ENCODE measurements around the gene RETREG1. TPM values are rescaled to one million over a fixed set of nuclear protein-coding genes. Genes with fewer than 3 reads are reported as not detected.

The RETREG1 gene
- total and polyA plus RNA-seq, 2 donors (not counting 3 experiments of a cell fraction or from before 2014, with no cell fraction given): 0.46 TPM; not detected in 1

DNA sequence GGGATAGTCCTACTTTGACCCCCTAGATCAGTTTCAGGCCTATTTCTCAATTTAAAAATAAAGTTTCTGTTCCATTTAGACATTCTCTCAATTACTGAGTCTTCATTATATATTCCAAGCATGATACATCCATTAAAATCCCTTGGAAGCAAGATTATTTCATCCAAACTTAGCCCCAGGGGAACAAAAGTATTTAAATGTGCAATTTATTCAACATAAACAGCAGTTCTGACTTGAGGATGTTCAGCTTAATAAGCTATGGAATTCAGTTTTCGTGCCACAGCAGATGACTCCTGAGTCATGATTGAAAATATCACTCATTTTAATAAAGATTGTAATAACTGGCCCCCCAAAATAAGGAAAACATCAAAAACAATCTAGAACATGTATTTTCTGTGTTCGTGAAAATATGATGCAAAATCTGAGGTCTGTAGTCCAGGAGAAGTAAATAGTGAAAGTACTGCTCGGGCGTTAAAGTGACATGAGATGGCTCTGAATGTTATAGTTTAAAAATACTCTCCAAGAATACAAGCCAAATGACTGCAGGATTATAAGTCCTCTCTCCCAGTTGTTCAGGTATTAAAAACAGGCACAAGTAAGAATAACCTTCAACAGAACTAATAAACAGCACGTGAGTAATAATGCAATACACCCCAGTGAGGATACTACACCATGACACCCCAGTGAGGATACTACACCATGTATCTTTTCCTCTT, 67.1 kb downstream of the RETREG1 start:
- ChIA-PET POLR2A (no interaction called here), CTCF (interaction anchor here (0.9 to 4.3 kb wide), 9 partner anchors 10 to 389 kb away, joined by 3 to 31 read pairs (median 4); no protein-coding TSS in a partner anchor)
- BruUV-seq (replicated peaks): no TSS peak
- Histone ChIP-seq H3K27ac (ENCODE audit: insufficient read depth, low read depth, low read length) (no peak overlapping the region), H3K36me3 (ENCODE audit: control insufficient read depth in 2 of 2, extremely low read depth in 1 of 2, insufficient read depth in 2 of 2, low read length in 2 of 2) (no peaks in the 10 kb centered on the region), H3K9me3 (replicated peaks; ENCODE audit: control insufficient read depth, insufficient read depth, low read length) (no peaks in the 10 kb centered on the region), H3K79me2 (ENCODE audit: control insufficient read depth, insufficient read depth, low read length) (no peaks in the 10 kb centered on the region), H3K4me3 (replicated peaks in 1 of 3; ENCODE audit: insufficient read depth in 1 of 3, low read depth in 1 of 3, low read length in 3 of 3) (no peak overlapping the region), H3K27me3 (ENCODE audit: control insufficient read depth in 2 of 2, insufficient read depth in 2 of 2, low read length in 2 of 2) (peaks cover 4 to 12% of the 10 kb centered on the region in 2 experiments), H3K4me2 (ENCODE audit: insufficient read depth, low read length) (no peak overlapping the region), H3K9me1 (replicated peaks; ENCODE audit: control insufficient read depth, extremely low read depth, insufficient read depth, low read length) (no peaks in the 10 kb centered on the region), H3K4me1 (ENCODE audit: control insufficient read depth, extremely low read depth, insufficient read depth, low read length) (no peaks in the 10 kb centered on the region), H4K20me1 (replicated peaks; ENCODE audit: control insufficient read depth, extremely low read depth, insufficient read depth, low read length) (no peaks in the 10 kb centered on the region), H3K9ac (replicated peaks; ENCODE audit: extremely low read depth, insufficient read depth, low read length) (no peak overlapping the region), H2AFZ (ENCODE audit: low read depth, low read length) (no peak overlapping the region)
- dilution Hi-C loops (cut with MboI; ENCODE audit: extremely low pct_ligation_motif_present, low sequenced_read_pairs): no loop called here
- FAIRE-seq (no peak), DNase-seq (ENCODE audit: low read depth, low spot score) (no peak)
- intact Hi-C loops (cut with micrococcal nuclease): loop anchor here (1.0 to 5.0 kb wide), 5 partner anchors 60 to 1087 kb away; partner anchors contain the start of gene ZNF622
- no peak for TF ChIP-seq FOS (IDR thresholded peaks at IDR 0.05; ENCODE audit: borderline replicate concordance, insufficient read depth, low read length)
- TF ChIP-seq GATA2 (IDR thresholded peaks at IDR 0.05; ENCODE audit: insufficient read depth, insufficient read length, low read depth, low read length): no peak
- no peak for TF ChIP-seq JUN (IDR thresholded peaks at IDR 0.05; ENCODE audit: borderline replicate concordance, insufficient read depth, insufficient read length, low read depth)
- TF ChIP-seq CTCF (IDR thresholded peaks at IDR 0.05; ENCODE audit: extremely low read depth in 1 of 2, insufficient read depth in 1 of 2, low read depth in 1 of 2, low read length in 2 of 2): no peak
- no peak for TF ChIP-seq MYC (IDR thresholded peaks at IDR 0.05; ENCODE audit: low read depth, low read length)
- TF ChIP-seq POLR2A (IDR thresholded peaks at IDR 0.05; ENCODE audit: low read depth, low read length): no peak
- TF ChIP-seq, protein P1, sequence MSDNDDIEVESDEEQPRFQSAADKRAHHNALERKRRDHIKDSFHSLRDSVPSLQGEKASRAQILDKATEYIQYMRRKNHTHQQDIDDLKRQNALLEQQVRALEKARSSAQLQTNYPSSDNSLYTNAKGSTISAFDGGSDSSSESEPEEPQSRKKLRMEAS (IDR thresholded peaks at IDR 0.05; ENCODE audit: insufficient read depth, insufficient read length): no peak
- TF ChIP-seq EZH2 (IDR thresholded peaks at IDR 0.05; ENCODE audit: borderline replicate concordance, low read depth, low read length, severe bottlenecking): no peak
- no peak for TF ChIP-seq POLR2AphosphoS5 (IDR thresholded peaks at IDR 0.05; ENCODE audit: insufficient read depth, low read depth, low read length)
